HG03575 (cell line): Measurements from ENCODE around the gene HOXA10.

Source experiments
- ATAC-seq: cut with Tn5 transposase; IDR thresholded peaks from one replicate; pipeline ENCODE4 v1.9.1; 2021; ENCODE audit not compliant: unreplicated experiment, insufficient number of reproducible peaks, low FRiP score; ENCODE audit errors: extremely low read depth

Gene HOXA10

DNA sequence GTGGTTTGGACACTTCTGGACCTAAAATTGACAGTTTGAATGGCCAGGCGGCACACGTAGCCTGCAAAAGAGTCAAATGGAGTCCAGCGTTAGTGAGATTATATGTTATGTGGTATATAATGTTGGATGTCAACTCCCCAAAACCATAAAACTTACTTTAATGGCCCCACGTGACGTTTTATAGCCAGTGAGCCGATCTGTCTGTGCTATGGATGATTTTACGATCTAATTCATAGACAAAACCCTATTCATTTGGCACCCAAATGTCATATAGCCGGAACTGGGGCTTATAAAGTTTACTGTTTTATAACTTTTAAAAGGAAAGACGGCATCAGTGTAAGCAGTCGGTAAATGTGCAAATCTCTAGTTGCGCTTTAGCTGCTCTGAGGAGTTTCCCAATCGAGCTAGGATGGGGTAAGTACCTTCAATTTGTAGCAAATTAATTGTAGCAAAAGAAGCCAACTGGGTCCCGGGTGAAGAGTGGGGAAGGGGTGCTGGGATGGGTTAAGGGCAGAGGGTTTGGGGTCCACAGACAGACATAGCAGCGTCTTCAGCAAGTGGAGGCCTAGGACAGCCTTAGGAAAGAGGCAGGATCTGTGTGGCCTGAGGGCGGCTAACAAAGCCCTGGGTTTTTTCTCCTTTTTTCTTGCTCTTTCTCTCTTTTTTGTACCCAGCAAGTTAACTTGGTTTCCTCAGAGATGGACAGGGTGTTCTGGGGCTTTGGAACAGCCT, 33.8 kb downstream of the HOXA10 start:
- no peak for ATAC-seq

GRCh38 chr7:27139334-27140125, 34.6 kb downstream of the HOXA10 start:
- no peak for ATAC-seq

DNA sequence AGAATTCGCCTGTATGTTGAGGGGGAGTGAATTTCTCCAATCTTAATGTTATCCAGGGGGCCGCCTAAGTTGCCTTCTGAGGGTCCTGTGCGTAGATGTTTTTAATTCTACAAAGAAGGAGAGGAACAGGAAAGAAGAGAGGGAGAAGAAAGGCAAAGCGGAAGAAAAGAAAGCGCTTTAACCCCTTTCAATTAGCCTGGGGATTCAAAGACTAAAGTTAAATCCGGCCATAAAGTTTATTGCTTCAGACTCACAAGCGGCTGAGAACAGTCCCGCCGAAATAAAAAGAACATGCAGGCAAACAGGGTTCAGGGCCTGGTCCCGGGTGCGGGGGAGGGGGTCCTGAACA, 35.2 kb downstream of the HOXA10 start:
- ATAC-seq, result no peak

DNA sequence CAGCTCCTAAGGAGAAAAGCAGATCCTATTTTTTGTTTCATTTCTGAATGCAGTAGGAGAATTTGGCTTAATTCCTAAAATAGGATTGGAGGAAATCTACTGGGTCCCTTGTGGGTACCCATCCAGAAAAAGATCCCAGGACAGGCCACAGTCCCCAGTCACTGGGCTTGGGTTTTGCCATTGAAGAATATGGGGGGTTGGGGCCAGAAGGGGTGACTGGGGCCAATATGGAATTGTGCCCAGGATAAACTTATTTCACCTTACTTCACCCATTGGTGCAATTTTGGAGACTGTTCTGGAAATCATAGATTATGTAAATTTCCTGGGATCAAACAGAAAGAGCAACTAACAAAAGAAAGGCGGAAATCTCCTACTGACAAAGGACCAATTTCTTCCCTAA, 35.6 kb downstream of the HOXA10 start:
- ATAC-seq, result no peak

DNA sequence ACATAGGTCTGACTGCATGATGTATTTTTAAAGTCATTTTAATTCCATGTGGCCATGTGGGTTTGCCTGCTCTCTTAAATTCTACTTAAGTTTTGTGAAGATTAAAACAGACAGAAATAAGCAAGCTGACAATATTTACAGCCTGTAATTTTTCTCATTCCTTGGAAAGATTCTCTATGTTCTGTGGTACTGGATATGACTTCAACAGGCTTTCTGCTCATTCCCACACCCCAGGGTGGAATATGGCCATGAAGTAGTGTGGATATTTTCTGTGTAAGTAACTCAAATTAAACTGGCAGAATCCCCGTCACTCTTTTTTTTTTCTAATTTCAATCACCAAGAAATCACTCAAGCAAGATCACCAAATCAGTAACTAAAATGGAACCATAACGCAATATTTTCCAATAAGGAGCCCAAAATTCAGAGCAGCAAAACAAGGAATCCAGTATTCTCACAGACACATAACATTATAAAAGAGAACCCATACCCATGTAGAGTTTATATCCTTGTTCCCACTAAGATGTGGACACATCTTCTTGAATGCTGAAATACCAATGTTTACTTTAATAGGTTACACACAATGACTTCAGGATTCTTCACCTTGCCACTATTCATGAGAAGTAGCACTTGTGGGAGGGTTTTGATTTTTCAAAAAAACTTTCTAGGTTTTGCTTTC, 36.3 kb downstream of the HOXA10 start:
- ATAC-seq, result no peak

DNA sequence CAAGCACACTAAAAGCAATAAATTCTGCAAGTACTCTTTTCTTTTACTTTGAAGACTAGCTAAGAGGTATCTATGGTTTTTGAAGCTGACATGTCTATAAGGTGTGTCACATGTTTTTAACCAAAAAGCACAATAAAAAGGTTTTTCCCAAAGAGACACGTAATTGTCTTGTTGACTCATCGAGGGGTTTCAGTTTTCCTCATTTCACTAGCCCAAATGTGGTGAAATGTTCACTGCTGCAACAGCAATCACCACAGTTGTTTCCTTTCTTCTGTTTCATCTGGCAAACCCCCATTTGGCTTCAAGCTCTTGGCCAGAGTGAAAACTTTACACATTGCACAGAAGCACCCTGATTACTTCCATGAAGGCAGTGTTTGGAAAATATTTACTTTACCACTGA, 39.7 kb downstream of the HOXA10 start:
- no peak for ATAC-seq

- ATAC-seq, result no peak
Observed at GRCh38 chr7:27133409-27134231, 40.5 kb downstream of the HOXA10 start.

DNA sequence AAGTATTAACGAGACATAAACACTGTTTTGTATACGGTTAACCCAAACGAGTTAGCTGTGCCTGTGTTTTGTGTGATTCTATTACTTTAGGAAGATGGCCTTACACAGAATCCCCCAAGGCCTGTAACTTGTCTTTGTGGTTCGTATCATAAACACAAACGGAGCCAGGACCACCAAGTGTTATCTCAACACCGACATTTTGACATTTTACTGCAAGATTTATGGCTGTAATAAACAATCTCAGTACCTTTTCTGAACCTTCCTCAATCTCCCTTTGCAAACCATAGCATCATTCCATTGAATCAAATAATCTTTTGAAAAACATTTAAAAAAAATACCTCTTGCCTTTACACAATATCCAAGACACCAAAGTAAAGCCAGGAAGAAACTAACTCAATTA, 41.1 kb downstream of the HOXA10 start:
- ATAC-seq, result no peak

- no peak for ATAC-seq
Observed at GRCh38 chr7:27132214-27132613, 41.9 kb downstream of the HOXA10 start.

GRCh38 chr7:27131390-27131819, 42.7 kb downstream of the HOXA10 start:
- no peak for ATAC-seq

GRCh38 chr7:27130540-27131389, 43.4 kb downstream of the HOXA10 start, which contains the start of gene HOXA4:
Gene HOXA4 (minus strand): TSS chr7:27130757. CDS start chr7:27130733, 24 bp downstream.
- no peak for ATAC-seq

- no peak for ATAC-seq
Observed at GRCh38 chr7:27129729-27130539, 44.2 kb downstream of the HOXA10 start.

- ATAC-seq, result no peak
Observed at GRCh38 chr7:27128776-27129728, 45.1 kb downstream of the HOXA10 start.

DNA sequence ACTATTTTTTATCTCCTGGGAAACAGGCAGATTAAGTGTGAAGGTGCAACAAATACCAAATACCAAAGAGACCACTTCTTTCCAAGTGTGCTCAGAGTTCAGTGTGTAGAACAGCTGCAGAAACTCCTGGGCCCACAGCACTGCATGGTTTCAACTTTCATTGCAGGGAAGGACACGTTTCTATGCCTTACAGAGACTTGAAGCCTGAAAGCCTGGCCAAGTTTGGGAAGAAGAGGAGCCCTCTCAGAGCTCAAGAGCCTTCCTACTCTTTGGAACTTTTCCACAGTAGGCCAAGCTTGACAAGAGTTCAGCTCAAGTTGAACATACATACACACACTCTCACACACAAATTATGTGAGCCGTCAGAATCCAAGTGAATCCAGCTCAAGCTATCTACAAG, 46.1 kb downstream of the HOXA10 start:
- ATAC-seq, result no peak

DNA sequence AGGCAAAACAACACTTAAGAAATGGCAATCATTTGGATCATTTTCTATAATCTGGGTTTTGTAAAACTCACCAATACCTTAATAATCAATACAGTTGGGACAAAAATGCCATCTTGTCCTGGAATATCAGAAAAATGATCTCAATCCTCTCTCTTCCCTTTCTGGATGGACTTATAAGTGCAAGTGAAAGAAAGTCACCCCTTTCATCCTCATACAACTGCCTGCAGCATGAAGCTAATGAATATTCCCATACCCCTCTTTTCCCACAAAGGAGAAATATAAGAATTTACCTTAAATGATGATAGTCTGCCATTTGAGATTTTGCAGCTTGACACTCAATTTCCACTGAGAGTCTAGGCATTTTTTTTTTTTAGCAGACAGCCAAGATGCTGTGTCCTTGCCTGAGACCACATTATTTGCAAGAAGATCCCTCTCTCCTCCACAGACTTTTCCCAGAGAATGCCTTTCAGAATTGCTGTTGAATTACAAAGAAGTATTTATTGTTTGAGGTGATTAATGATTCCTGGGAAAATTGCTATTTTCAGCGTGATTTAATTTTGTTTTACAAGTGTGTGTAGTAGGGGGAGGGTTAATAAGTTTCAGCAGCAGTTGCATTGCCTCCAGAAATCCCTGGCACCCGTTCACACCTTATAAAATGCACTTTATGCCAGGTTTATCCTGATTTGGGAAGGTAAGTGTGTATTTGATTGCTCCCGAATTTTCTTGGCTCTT, 47.4 kb downstream of the HOXA10 start:
- no peak for ATAC-seq

- ATAC-seq, result no peak
Observed at GRCh38 chr7:27125986-27126394, 48.1 kb downstream of the HOXA10 start.
